ENCODE results near the gene KSR2.

DNA sequence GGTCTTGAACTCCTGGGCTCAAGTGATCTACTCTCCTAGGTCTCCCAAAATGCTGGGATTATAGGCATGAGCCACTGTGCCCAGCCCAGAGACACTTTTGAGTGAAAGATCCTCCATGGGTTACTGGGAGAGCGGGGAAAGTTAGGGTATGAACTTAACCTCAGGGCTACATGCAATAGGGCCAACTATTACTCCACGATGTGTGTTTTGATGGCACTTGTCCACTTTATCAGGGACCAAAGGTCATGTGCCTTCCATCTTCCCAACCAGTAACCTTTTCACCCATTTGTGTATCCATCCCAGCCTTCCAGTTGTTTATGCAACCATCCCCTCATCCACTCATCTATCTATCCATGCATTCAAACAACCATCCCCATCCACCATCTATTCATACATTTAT, 546.8 kb downstream of the KSR2 start:
- TF ChIP-seq, protein P1, sequence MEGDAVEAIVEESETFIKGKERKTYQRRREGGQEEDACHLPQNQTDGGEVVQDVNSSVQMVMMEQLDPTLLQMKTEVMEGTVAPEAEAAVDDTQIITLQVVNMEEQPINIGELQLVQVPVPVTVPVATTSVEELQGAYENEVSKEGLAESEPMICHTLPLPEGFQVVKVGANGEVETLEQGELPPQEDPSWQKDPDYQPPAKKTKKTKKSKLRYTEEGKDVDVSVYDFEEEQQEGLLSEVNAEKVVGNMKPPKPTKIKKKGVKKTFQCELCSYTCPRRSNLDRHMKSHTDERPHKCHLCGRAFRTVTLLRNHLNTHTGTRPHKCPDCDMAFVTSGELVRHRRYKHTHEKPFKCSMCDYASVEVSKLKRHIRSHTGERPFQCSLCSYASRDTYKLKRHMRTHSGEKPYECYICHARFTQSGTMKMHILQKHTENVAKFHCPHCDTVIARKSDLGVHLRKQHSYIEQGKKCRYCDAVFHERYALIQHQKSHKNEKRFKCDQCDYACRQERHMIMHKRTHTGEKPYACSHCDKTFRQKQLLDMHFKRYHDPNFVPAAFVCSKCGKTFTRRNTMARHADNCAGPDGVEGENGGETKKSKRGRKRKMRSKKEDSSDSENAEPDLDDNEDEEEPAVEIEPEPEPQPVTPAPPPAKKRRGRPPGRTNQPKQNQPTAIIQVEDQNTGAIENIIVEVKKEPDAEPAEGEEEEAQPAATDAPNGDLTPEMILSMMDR (IDR thresholded peaks at IDR 0.05 in 2 of 3, conservative IDR thresholded peaks at IDR 0.05 in 1 of 3; ENCODE audit: control insufficient read depth in 2 of 3, extremely low read depth in 1 of 3, insufficient read depth in 1 of 3, low read depth in 3 of 3, low read length in 3 of 3) = no peak
- TF ChIP-seq, protein P2, sequence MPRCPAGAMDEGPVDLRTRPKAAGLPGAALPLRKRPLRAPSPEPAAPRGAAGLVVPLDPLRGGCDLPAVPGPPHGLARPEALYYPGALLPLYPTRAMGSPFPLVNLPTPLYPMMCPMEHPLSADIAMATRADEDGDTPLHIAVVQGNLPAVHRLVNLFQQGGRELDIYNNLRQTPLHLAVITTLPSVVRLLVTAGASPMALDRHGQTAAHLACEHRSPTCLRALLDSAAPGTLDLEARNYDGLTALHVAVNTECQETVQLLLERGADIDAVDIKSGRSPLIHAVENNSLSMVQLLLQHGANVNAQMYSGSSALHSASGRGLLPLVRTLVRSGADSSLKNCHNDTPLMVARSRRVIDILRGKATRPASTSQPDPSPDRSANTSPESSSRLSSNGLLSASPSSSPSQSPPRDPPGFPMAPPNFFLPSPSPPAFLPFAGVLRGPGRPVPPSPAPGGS (IDR thresholded peaks at IDR 0.05; ENCODE audit: borderline replicate concordance, insufficient read depth, low read depth, low read length, poor library complexity, severe bottlenecking) = no peak
- TF ChIP-seq BRCA1 (IDR thresholded peaks at IDR 0.05; ENCODE audit: low read depth, low read length) = no peak
- TF ChIP-seq, protein P3, sequence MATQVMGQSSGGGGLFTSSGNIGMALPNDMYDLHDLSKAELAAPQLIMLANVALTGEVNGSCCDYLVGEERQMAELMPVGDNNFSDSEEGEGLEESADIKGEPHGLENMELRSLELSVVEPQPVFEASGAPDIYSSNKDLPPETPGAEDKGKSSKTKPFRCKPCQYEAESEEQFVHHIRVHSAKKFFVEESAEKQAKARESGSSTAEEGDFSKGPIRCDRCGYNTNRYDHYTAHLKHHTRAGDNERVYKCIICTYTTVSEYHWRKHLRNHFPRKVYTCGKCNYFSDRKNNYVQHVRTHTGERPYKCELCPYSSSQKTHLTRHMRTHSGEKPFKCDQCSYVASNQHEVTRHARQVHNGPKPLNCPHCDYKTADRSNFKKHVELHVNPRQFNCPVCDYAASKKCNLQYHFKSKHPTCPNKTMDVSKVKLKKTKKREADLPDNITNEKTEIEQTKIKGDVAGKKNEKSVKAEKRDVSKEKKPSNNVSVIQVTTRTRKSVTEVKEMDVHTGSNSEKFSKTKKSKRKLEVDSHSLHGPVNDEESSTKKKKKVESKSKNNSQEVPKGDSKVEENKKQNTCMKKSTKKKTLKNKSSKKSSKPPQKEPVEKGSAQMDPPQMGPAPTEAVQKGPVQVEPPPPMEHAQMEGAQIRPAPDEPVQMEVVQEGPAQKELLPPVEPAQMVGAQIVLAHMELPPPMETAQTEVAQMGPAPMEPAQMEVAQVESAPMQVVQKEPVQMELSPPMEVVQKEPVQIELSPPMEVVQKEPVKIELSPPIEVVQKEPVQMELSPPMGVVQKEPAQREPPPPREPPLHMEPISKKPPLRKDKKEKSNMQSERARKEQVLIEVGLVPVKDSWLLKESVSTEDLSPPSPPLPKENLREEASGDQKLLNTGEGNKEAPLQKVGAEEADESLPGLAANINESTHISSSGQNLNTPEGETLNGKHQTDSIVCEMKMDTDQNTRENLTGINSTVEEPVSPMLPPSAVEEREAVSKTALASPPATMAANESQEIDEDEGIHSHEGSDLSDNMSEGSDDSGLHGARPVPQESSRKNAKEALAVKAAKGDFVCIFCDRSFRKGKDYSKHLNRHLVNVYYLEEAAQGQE (IDR thresholded peaks at IDR 0.05; ENCODE audit: low read depth, low read length) = no peak
- TF ChIP-seq BHLHE40 (IDR thresholded peaks at IDR 0.05; ENCODE audit: borderline replicate concordance in 1 of 2, low read depth in 2 of 2, low read length in 1 of 2) = no peak
- TF ChIP-seq TAF1 (IDR thresholded peaks at IDR 0.05; ENCODE audit: borderline replicate concordance, low read depth, low read length) = no peak
- no peak for TF ChIP-seq SMC3 (IDR thresholded peaks at IDR 0.05; ENCODE audit: borderline replicate concordance, low read length)
- no peak for TF ChIP-seq RAD21 (IDR thresholded peaks at IDR 0.05; ENCODE audit: insufficient read depth, low read depth, low read length)
- no peak for TF ChIP-seq POLR2AphosphoS5 (IDR thresholded peaks at IDR 0.05; ENCODE audit: low read length)
- no peak for TF ChIP-seq POLR2A (IDR thresholded peaks at IDR 0.05; ENCODE audit: low read depth, low read length)

Measured in GM12878 (cell line).